Esophagus mucosa (tissue), 1 donor: ENCODE measurements around the gene RNF40. TPM values are rescaled to one million over a fixed set of nuclear protein-coding genes. Genes with fewer than 3 reads are reported as not detected.
A peak's percentile ranks its signal among the peaks of the same experiment; 100 is the strongest.
"Not testable (repeated sequence)": the region's sequence is repeated elsewhere in the genome, so short reads cannot be mapped to it uniquely, and the experiment has no call there.

Experiments used
- ATAC-seq: fragments of 200-7000 bp; cut with Tn5 transposase; one replicate; pipeline ENCODE4 v1.9.1; 2020
- total RNA-seq: library from RNA; stranded (reverse); gene quantifications from one replicate; pipeline ENCODE4 v1.2.4, GENCODE V29; 2023
- donor health status: DM: yes; HTN: yes; CAD: no.

Gene RNF40
- total RNA-seq, 1 donor from 2014 or later = 56.8 TPM

DNA sequence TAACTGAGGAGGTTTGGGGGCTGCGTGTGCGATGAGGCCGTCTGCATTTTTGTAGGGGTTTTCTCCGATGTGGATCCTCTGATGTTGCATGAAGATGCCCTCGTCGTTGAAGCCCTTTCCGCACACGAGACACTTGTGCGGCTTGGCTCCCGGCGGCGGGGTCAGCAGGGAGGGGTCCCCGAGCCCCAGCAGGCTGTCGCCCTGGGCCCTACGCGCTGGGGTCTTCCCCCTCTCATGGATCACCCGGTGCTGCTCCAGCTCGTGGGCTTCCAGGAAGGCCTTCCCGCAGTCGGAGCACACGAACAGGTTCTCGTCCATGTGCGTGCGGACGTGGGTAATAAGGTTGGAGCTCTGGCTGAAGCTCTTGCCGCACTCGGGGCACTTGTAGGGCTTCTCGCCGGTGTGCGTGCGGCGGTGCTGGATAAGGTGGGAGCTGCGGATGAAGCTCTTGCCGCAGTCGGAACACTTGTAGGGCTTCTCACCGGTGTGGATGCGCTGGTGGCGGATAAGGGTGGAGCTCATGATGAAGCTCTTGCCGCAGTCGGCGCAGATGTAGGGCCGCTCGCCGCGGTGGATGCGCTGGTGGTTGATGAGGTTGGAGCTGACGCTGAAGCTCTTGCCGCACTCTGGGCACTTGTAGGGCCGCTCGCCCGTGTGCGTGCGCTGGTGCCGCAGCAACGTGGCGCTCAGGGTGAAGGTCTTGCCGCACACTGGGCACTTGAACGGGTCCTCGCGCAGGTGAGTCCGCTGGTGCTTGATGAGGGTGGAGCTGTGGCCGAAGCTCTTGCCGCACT is 20.6 kb downstream of the RNF40 start:
- ATAC-seq = no peak

DNA sequence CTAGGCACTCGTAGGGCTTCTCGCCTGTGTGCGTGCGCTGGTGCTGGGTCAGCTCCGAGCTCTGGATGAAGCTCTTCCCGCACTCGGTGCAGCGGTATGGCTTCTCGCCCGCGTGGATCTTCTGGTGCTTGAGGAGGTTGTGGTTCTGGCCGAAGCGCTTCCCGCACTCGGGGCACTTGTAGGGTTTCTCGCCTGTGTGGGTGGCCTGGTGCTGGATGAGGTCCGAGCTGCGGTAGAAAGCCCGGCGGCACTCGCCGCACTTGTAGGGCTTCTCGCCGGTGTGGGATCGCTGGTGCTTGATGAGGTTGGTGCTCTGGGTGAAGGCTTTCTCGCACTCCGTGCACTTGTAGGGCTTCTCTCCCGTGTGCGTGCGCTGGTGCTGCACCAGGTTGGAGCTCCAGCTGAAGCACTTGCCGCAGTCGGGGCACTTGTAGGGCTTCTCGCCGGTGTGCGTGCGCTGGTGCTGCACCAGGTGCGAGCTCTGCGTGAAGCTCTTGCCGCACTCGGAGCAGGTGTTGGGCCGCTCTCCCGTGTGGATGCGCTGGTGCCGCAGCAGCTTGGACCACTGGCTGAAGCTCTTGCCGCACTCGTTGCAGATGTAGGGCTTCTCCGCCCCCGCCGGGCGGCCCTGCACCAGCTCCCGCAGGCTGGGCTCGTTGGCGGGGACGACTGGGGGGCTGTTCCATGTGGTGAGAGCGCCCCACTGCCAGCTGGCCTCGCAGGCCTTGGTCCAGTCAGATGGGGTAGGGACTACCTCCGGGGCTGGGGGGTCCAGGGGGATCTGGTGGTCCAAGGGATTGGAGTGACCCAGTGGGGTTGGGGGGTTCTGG is 21.4 kb downstream of the RNF40 start:
- ATAC-seq = no peak

DNA sequence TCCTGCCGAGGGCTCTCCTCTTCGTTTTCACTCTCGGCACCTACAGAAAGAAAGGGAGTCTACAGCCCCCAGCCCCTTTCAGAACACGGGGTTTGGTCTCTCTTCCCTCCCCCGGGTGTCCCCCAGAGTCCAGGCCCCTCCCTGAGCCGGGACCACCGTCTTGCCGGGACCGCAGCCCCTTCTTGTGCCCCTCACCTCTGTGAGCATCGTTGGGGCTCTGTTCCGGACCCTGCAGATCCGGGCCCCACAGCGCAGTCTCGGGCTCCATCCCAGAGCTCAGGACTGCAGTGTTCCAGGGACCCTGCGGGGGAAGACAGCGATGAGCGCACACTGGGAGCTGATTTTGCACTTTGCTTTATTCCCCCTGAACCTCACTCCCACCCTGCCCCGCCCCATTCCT is 22.1 kb downstream of the RNF40 start:
- ATAC-seq = no peak

DNA sequence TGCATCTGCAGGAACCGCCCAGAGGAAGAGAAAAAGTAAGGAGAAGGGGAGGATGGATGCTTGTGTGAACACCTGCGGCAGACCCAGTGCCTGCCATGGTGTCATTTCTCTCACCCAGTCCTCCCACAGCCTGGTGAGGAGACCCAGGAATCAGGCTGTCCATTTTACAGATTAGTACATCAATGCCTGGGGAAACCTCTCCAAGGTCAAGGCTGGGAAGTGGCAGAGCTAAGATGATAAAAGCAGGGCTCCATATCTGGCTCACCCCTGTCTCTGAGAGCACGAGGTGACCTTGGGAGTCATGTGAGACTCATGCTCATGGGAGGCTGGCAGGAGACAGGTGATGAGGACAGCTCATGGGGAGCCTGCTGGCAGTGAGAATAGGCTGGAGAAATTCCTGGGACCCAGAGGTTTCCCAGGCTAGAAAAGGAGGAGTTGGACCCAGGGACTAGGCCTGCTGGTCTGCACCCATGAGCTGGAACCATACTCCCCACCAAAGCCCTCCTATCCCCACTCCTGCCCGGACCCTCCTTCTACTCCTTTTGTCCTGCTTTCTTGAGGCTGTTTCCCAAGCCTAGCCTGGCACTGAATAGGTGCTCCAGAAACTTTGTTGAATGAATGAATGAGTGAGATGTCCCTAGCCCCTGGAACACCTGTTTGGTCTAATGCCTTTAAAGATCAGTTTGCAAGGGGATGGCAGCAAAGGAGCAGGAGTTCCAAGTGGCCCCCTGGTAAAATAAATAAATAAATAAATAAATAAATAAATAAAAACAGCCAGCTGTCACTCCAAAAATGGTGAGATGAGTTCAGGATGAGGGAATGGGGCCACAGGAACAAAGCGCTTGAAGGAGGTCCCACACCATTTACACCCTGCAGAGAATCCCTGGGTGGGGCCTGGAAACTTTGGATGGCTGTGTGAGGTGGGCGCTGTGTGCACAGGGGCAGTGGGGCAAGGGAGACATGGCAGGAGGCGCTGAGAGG is 23.3 kb downstream of the RNF40 start:
- no peak for ATAC-seq

DNA sequence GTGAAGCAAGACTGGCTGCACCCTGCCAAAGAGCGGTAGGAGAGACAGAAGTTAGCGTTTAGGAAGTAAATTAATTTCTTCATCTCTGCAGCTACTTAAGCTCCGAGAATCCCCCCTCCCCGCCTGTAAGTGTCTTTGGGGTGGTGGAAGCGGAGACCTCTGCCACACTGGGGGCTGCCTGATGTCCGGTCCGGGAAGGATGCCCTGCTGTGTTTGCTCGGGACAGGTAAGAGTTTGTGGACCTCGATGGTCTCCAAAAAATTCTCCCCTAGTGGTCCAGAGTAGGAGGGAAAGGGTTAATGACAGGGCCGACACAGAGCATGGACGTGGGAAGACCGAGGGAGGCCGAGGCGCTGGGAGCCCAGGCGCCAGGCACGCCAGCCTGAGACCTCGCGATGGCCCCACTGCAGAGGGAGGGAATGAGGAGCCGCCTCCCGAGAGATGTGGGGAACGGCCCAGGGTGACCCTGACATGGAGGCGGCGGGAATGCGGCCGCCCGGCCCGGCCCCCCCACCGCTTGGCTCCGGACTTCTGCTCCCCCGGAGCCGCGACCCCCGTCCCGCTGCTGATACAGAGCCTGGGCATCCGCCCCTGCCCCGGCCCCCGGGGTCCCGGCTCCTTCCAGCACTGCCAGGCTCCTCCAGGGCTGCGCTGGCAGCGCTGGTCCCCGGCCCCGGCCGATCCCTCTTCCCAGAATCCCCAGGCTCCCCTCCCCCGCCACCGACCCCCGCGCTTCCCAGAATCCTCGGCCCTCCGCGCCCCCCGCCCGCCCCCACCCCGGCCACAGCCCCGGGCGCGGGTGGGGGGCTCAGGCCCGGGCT is 24.2 kb downstream of the RNF40 start:
- ATAC-seq = peak; percentile 69

DNA sequence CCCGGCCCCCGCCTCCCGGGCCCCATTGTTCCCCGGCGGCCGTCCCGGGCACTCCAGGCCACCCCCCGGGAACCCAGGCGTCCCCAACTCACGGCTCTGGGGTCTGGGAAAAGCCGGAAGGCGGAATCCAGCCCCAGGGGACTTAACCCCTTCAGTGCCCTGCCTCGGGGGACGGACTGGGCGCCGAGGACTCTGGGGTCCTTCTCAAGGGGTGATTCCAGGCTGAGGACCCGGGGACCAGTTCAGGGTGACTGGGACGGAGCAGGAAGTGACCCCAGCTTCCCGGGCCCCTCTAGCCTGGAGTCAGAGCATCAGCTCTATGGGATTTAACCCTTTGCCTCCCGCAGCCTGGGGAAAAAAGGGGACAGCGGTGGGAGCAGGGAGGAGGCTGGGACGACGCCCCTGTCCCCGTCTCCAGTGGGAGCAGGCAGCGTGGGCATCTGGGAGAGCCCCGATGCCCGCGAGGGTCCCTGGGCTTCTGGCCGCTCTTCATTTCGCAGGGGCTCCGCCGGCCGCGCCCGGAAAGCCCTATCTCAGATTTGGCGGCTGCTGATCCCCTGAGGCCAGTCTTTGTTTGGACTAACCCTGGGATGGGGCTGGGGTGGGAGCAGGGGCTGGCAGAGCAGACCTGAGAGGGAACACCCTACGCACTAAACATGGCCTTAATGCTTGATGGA is 25.0 kb downstream of the RNF40 start, which contains the start of gene ZNF629:
Gene ZNF629 (minus strand): TSS at position 270 of the 677 bp plus-strand sequence. CDS start 2,723 bp downstream, outside the sequence.
- ATAC-seq = peak; percentile 67

DNA sequence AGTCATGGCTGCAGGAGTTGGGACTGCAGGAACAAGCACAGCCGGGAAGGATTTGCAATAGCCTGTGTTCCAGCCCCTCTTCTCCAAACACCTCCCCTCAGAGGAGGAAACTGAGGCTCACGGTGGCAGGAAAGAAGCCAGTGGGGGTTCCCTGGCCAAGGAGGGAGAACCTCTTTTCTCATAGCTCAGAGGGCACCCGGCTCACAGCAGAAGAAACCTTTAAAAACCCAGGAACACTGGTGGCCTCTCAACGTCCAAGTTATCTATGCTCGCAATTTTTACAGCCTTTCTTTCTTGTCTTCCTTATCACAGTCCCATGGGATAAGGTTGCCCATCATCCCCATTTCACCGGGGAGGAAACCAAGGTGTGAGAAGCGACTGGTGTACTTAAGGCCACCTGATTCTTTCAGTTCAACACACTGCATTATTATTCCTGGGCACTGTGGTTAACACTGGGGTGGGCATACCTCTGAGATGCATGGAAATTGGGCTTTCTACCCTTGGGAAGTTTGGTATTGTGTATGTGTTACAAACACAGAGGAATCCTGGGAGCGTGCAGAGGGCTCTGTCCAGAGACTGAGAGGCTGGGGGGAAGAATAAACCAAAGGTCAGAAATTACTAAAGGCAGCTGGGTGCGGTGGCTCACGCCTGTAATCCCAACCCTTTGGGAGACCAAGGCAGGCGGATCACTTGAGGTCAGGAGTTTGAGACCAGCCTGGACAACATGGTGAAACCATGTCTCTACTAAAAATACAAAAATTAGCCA is 25.7 kb downstream of the RNF40 start:
- no peak for ATAC-seq

DNA sequence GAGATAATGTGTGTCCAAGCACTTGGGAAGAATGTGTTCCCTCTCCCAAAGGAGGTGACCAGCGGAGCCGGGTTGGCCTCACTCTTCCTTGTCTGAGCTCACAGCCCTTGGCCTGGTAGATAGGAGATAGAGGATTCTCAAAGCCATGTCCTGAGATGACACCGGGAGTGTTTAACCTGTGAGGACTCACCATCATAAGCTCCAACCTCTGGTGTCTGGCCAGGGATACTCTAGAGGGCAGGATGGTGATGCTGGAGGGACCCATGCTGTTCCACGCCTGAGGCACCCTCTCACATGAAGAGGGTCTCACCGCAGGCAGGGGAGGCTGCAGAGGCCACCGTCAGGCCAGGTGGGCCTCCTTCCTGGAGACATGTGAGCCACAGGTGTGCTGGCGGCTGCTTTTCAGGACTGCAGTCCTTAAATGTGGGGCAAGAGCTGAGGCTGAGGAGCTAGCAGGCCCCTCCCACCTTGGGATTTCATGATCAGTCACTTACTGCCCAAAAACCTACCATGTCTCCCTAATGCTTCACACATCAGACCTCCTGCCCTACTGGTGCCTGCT is 31.5 kb downstream of the RNF40 start:
- ATAC-seq = no peak

DNA sequence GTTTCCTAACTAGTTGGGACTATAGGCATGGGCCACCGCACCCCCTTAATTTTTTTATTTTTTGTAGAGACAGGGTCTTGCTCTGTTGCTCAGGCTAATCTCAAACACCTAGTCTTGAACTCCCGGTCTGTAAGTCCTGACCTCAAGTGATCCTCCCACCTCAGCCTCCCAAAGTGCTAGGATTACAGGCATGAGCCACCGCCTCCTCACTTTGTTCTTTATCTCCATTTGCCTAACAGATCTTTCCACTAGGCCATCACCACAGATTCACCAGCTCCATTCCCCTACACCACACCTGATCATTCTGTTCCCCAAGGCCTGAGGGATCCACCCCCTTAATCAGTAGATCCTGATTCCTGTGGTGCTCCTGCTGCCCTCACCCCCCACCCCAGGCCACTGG is 32.5 kb downstream of the RNF40 start:
- ATAC-seq = no peak

DNA sequence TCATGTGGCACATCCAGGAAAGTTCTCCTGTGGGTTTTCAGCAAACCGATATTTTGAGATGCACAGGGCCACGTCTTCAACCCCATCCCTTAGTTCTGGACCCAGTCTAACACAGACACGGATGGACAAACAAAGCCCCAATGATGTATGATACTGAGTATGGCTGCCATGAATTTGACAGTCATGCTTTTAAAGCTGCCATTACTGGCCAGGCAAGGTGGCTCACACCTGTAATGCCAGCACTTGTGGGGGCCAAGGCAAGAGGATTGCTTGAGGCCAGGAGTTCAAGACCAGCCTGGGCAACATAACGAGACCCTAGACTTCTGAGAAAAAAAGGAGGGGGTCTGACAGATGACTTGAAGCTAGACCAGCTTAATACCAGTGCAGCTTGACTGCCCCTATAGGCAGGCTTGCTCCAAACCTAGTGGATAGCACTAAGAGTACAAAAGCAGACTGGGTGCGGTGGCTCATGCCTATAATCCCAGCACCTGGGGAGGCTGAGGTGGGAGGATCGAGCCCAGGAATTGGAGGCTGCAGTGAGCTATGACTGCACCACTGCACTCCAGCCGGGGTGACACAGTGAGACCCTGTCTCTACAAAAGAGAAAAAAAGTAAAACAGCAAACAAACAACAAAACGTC is 35.7 kb downstream of the RNF40 start:
- ATAC-seq = peak; percentile 21

DNA sequence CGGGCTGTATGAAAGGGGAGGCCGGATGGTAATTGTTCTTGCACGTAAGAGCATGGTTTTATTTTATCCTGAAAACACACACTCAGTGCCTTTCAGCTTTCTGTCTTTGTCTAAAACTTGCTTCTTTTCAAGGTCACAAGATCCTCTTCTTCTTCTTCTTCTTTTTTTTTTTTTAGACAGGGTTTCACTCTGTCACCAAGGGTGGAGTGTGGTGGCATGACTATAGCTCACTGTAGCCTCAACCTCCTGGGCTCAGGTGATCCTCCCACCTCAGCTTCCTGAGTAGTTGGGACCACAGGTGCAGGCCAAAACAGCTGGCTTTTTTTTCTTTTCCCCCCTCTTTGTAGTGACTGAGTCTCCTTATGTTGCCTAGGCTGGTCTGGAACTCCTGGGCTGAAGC is 40.8 kb downstream of the RNF40 start:
- ATAC-seq = no peak

DNA sequence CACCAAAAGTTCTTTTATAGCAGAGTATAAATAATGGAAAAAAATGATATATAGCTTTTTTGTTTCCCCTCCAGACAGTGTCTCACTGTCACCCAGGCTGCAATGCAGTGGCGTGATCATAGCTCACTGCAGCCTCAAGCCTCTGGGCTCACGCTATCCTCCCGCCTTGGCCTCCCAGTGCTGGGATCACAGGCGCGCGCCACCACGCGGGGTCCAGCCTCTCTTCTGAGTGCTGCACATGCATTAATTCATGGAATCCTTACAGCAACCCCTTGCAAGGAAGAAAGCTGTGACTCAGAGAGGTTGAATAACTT is 42.9 kb downstream of the RNF40 start:
- ATAC-seq = peak; percentile 40

DNA sequence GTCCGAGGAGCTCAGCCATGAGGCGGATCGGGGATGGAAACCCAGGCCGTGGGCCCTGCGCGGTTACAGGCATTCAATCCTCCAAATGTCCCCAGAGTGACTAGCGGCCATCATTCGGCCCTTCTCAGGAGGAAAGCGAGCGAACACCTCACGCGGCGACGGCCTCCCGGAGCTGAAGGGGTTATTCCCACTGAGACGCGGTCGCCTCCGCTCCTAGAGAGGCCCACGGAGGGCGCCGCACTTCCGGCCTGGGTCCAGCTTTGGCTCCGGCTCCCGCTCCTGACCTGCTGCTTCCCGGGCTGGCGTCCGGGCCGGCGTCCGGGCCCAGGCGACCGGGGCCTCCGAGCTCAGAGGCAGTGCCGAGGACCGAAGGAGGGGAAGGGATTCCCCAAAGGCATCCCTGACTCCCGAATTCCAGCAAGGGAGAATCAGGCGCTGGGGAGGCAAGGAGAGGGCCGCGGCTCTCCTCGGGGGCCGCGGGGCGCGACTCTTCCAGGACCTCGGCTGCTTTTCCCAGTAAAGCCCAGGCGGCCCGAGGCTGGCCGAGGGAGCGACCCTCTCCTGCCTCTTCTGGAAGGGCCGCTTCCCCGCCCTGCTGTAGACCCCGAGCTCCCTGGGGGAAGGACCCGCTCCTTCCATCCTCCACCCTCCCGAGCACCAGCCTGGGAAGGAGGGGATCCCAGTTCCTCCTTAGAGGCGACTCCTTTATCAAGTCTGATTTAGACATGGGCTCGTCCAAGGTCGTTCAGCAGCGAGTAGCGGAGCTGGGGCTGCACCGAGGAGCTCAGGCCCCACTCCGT is 43.4 kb downstream of the RNF40 start:
- ATAC-seq = peak; percentile 82

DNA sequence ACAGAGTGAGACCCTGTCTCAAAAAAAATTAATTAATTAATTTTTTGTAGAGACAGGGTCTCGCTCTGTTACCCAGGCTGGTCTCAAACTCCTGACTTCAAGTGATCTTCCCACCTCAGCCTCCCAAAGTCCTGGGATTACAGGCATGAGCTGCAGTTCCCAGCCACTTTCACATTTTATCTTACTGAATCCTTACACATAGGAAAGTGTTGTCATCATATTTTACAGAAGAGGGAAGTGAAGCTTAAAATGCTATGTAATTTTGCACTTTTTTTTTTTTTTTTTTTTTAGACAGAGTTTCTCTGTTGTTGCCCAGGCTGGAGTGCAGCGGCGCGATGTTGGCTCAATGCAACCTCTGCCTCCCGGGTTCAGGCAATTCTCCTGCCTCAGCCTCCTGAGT is 46.0 kb downstream of the RNF40 start:
- no peak for ATAC-seq

DNA sequence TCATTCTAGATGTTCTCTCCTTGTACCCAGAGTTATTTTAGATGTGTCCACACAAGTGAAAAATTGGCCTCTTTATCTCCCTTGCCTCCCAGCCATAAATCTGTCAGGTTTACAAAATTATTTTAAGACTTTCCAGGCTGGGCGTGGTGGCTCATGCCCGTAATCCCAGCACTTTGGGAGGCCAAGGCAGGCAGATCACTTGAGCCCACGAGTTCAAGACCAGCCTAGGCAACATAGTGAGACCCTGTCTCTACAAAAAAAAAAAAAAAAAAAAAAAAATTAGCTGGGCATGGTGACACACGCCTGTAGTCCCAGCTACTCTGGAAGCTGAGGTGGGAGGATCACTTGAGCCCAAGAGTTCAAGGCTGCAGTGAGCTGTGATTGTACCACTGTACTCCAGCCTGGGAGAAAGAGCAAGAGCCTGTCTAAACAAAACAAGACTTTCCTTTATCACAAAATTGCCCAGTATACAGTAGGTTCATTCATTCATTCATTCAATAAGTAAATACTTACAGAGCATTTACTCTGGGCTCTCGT is 46.8 kb downstream of the RNF40 start:
- ATAC-seq = not testable (repeated sequence)

DNA sequence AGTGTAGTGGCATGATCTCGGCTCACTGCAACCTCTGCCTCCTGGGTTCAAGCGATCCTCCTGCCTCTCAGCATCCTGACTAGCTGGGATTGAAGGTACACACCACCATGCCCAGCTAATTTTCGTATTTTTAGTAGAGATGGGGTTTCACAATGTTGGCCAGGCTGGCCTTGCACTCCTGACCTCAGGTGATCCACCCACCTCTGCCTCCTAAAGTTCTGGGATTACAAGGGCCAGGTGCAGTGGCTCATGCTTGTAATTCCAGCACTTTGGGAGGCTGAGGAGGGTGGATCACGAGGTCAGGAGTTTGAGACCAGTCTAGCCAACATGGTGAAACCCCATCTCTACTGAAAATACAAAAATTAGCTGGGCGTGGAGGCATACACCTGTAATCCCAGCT is 47.6 kb downstream of the RNF40 start:
- ATAC-seq = not testable (repeated sequence)

DNA sequence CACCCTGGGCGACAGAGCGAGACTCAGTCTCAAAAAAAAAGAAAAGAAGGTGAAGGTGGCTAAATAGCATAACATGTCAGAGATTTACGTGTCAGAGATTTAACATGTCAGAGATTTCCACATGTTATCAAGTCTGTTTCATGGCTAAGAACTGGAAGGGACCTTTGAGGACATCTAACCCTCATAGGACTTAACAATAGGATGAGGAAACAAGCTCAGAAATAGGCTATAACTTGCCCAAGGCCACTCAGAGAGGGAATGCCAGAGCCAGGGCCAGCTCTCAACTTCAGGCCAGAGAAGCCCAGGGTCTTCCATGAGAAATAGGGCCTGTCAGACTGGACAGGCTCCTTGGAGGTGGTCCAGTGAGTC is 51.7 kb downstream of the RNF40 start:
- ATAC-seq = peak; percentile 41

DNA sequence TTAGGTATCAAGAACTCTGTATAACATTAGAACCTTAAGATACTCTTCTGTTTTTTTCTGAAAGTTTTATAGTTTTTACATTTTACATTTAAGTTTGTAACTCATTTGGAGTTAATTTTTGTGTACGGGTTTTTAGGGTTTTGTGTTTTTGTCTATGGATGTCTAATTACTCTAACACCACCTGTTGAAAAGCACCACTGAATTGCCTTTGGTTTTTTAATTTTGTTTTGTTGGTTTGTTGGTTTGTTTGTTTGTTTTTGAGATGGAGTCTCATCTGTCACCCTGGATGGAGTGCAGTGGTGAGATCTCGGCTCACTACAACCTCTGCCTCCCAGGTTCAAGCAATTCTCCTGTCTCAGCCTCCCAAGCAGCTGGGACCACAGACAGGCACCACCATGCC is 54.6 kb downstream of the RNF40 start:
- ATAC-seq = no peak
